Measurements from ENCODE around the gene AFAP1.

- TF ChIP-seq CTCF (IDR thresholded peaks at IDR 0.05): no peak
- no peak for TF ChIP-seq SIN3A (IDR thresholded peaks at IDR 0.05; ENCODE audit: borderline replicate concordance, insufficient read depth, low read depth, low read length)
- TF ChIP-seq POLR2AphosphoS5 (IDR thresholded peaks at IDR 0.05; ENCODE audit: low read depth, low read length): no peak
- TF ChIP-seq REST (IDR thresholded peaks at IDR 0.05; ENCODE audit: insufficient read depth in 1 of 2, low read depth in 2 of 2, low read length in 1 of 2): no peak
Observed at GRCh38 chr4:7858498-7858897, 81.2 kb downstream of the AFAP1 start.
